ENCODE results near the gene VPS33A. TPM values are rescaled to one million over a fixed set of nuclear protein-coding genes. Genes with fewer than 3 reads are reported as not detected.

VPS33A gene
- total and polyA plus RNA-seq, 4 donors = 6.4 to 14.9 (median 10.0) TPM

DNA sequence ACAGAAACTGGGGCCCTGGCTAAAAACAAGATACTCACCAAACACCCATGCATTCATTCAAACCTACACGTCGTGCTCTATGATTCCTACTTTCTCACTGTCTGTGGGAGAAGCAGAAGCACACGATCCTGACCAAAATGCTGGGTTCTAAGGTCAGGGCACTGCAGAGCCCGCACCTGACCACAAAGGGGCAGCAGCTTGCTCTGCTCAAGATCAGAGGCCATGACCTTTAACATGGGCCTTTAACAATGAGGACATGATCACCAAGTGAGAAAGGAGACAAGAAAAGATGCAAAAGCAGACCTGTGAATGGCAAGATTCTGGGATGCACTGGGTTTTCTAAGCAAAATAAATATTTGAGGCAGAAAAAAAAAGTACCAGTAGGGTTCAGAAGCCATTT, 40.1 kb upstream of the VPS33A start:
- Histone ChIP-seq H3K4me3 (ENCODE audit: low read depth in 1 of 3, low read length in 3 of 3) (no peak overlapping the region), H3K4me1 (ENCODE audit: control insufficient read depth in 4 of 4, insufficient read depth in 4 of 4, low read length in 3 of 4) (no peaks in the 10 kb centered on the region), H3K9me3 (ENCODE audit: control insufficient read depth in 4 of 4, low read length in 3 of 4) (no peaks in the 10 kb centered on the region), H3K36me3 (ENCODE audit: control insufficient read depth in 4 of 4, insufficient read depth in 3 of 4, low read depth in 1 of 4, low read length in 3 of 4) (peaks cover 8 to 53% (median 42%) of the 10 kb centered on the region in 4 donors), H3K27me3 (ENCODE audit: control insufficient read depth in 4 of 4, insufficient read depth in 4 of 4, low read length in 3 of 4) (no peaks in the 10 kb centered on the region), H3K9ac (ENCODE audit: low read depth in 1 of 2, low read length in 2 of 2) (no peak overlapping the region), H3K27ac (ENCODE audit: low read depth in 1 of 2, low read length in 2 of 2) (no peak overlapping the region)
- no peak for TF ChIP-seq EGR1 (IDR thresholded peaks at IDR 0.05; ENCODE audit: low read depth in 2 of 2)
- peak; percentile 30 to 66 for TF ChIP-seq RAD21 (IDR thresholded peaks at IDR 0.05)
- TF ChIP-seq SP1 (IDR thresholded peaks at IDR 0.05) = no peak
- TF ChIP-seq NR2F2 (IDR thresholded peaks at IDR 0.05) = peak; percentile 98
- TF ChIP-seq, protein P1, sequence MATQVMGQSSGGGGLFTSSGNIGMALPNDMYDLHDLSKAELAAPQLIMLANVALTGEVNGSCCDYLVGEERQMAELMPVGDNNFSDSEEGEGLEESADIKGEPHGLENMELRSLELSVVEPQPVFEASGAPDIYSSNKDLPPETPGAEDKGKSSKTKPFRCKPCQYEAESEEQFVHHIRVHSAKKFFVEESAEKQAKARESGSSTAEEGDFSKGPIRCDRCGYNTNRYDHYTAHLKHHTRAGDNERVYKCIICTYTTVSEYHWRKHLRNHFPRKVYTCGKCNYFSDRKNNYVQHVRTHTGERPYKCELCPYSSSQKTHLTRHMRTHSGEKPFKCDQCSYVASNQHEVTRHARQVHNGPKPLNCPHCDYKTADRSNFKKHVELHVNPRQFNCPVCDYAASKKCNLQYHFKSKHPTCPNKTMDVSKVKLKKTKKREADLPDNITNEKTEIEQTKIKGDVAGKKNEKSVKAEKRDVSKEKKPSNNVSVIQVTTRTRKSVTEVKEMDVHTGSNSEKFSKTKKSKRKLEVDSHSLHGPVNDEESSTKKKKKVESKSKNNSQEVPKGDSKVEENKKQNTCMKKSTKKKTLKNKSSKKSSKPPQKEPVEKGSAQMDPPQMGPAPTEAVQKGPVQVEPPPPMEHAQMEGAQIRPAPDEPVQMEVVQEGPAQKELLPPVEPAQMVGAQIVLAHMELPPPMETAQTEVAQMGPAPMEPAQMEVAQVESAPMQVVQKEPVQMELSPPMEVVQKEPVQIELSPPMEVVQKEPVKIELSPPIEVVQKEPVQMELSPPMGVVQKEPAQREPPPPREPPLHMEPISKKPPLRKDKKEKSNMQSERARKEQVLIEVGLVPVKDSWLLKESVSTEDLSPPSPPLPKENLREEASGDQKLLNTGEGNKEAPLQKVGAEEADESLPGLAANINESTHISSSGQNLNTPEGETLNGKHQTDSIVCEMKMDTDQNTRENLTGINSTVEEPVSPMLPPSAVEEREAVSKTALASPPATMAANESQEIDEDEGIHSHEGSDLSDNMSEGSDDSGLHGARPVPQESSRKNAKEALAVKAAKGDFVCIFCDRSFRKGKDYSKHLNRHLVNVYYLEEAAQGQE (IDR thresholded peaks at IDR 0.05) = no peak
- TF ChIP-seq, protein P2, sequence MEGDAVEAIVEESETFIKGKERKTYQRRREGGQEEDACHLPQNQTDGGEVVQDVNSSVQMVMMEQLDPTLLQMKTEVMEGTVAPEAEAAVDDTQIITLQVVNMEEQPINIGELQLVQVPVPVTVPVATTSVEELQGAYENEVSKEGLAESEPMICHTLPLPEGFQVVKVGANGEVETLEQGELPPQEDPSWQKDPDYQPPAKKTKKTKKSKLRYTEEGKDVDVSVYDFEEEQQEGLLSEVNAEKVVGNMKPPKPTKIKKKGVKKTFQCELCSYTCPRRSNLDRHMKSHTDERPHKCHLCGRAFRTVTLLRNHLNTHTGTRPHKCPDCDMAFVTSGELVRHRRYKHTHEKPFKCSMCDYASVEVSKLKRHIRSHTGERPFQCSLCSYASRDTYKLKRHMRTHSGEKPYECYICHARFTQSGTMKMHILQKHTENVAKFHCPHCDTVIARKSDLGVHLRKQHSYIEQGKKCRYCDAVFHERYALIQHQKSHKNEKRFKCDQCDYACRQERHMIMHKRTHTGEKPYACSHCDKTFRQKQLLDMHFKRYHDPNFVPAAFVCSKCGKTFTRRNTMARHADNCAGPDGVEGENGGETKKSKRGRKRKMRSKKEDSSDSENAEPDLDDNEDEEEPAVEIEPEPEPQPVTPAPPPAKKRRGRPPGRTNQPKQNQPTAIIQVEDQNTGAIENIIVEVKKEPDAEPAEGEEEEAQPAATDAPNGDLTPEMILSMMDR (IDR thresholded peaks at IDR 0.05; ENCODE audit: low read depth, low read length, missing input control) = peak; percentile 34
- TF ChIP-seq FOXA1 (IDR thresholded peaks at IDR 0.05) = no peak
- TF ChIP-seq, protein P3, sequence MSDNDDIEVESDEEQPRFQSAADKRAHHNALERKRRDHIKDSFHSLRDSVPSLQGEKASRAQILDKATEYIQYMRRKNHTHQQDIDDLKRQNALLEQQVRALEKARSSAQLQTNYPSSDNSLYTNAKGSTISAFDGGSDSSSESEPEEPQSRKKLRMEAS (IDR thresholded peaks at IDR 0.05) = no peak
- peak; percentile 21 for TF ChIP-seq HNF4G (IDR thresholded peaks at IDR 0.05)
- TF ChIP-seq RXRA (IDR thresholded peaks at IDR 0.05) = peak in 1 of 2 donors; percentile 41
- TF ChIP-seq HNF4A (conservative IDR thresholded peaks at IDR 0.05) = peak in 1 of 2 donors; percentile 64
- WGBS = 61% methylated on average over 4 of the region's 4 CpGs
- no peak for DNase-seq (ENCODE audit: low spot score)

DNA sequence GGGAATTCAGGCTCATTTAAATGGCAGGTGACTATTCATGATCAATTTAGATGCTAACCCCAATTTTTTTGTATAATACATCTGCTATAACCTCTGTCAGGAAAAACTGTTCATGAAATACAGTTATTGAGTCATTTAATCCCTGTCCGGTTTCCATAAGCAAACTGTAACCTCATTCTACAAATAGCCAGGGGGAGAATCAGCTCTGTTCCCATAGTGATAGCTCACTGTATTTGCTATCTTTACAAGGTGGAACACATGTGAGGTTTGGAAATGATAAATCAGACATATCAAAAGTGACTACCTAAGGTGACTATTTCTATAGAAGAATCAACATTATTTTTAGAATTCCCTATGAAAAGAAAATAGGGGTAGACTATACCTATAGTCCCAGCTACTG, 38.6 kb upstream of the VPS33A start:
- TF ChIP-seq YY1 (IDR thresholded peaks at IDR 0.05) = no peak
- no peak overlapping the region for H3K4me3 ChIP-seq (ENCODE audit: low read depth in 1 of 3, low read length in 3 of 3)
- H3K27me3 ChIP-seq (ENCODE audit: control insufficient read depth in 4 of 4, insufficient read depth in 4 of 4, low read length in 3 of 4) = no peaks in the 10 kb centered on the region
- 98% methylated on average over 1 of the region's 1 CpG for WGBS
- peaks cover 9 to 56% (median 41%) of the 10 kb centered on the region in 4 donors for H3K36me3 ChIP-seq (ENCODE audit: control insufficient read depth in 4 of 4, insufficient read depth in 3 of 4, low read depth in 1 of 4, low read length in 3 of 4)
- no peak overlapping the region for H3K9ac ChIP-seq (ENCODE audit: low read depth in 1 of 2, low read length in 2 of 2)
- no peaks in the 10 kb centered on the region for H3K4me1 ChIP-seq (ENCODE audit: control insufficient read depth in 4 of 4, insufficient read depth in 4 of 4, low read length in 3 of 4)
- DNase-seq (ENCODE audit: low spot score) = no peak
- H3K9me3 ChIP-seq (ENCODE audit: control insufficient read depth in 4 of 4, low read length in 3 of 4) = no peaks in the 10 kb centered on the region
- no peak overlapping the region for H3K27ac ChIP-seq (ENCODE audit: low read depth in 1 of 2, low read length in 2 of 2)

DNA sequence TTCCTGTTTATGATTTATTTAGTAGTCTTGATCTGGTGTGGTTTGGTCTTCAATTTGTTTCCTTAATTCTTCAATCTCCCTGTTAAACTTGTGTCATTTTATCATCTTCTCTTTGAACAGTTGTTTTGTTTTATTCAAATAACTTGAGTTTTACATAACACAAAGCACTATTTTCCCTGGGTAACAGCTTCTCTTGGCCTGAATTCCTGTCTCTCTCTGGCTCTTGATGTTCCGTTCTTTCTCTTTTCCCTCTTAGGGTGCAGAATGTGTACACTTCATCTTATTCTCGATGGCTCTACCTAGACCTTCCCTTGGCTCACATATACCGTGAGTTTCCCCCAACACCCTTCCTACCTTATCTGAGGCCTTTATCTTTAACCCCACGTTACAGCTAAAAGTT, 36.8 kb upstream of the VPS33A start:
- WGBS = 85% methylated on average over 4 of the region's 4 CpGs
- no peak for TF ChIP-seq RXRA (IDR thresholded peaks at IDR 0.05)
- TF ChIP-seq EGR1 (IDR thresholded peaks at IDR 0.05; ENCODE audit: low read depth in 2 of 2) = no peak
- TF ChIP-seq HNF4G (IDR thresholded peaks at IDR 0.05) = no peak
- TF ChIP-seq, protein P4, sequence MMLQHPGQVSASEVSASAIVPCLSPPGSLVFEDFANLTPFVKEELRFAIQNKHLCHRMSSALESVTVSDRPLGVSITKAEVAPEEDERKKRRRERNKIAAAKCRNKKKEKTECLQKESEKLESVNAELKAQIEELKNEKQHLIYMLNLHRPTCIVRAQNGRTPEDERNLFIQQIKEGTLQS (IDR thresholded peaks at IDR 0.05) = no peak
- TF ChIP-seq, protein P2 (IDR thresholded peaks at IDR 0.05; ENCODE audit: low read depth, low read length, missing input control) = no peak
- TF ChIP-seq, protein P1 (IDR thresholded peaks at IDR 0.05) = no peak
- no peak for TF ChIP-seq FOXA1 (IDR thresholded peaks at IDR 0.05)

More for the DNA sequence above, 36.8 kb upstream of the VPS33A start:
- Histone ChIP-seq H3K27me3 (ENCODE audit: control insufficient read depth in 4 of 4, insufficient read depth in 4 of 4, low read length in 3 of 4) (no peaks in the 10 kb centered on the region), H3K4me3 (ENCODE audit: low read depth in 1 of 3, low read length in 3 of 3) (no peak overlapping the region), H3K9ac (ENCODE audit: low read depth in 1 of 2, low read length in 2 of 2) (no peak overlapping the region), H3K36me3 (ENCODE audit: control insufficient read depth in 4 of 4, insufficient read depth in 3 of 4, low read depth in 1 of 4, low read length in 3 of 4) (peaks cover 4 to 47% (median 32%) of the 10 kb centered on the region in 4 donors), H3K4me1 (ENCODE audit: control insufficient read depth in 4 of 4, insufficient read depth in 4 of 4, low read length in 3 of 4) (no peaks in the 10 kb centered on the region), H3K9me3 (ENCODE audit: control insufficient read depth in 4 of 4, low read length in 3 of 4) (no peaks in the 10 kb centered on the region), H3K27ac (ENCODE audit: low read depth in 1 of 2, low read length in 2 of 2) (no peak overlapping the region)
- no peak for DNase-seq (ENCODE audit: low spot score)
